AG04449 (cell line): Measurements from ENCODE around the gene DCTPP1.
A peak's percentile ranks its signal among the peaks of the same experiment; 100 is the strongest.

Experiments used
- CTCF ChIA-PET: fragments of 350-600 bp; formaldehyde crosslinking; extraction: SDS; loops from one replicate; lab custom pipeline; 2021; ENCODE audit warnings: antibody characterized with exemption; lab: Yijun Ruan, JAX
- POLR2A ChIA-PET: fragments of 400-600, 350-600 bp; formaldehyde crosslinking; extraction: SDS; loops from one replicate; lab custom pipeline; 2020; ENCODE audit warnings: antibody characterized with exemption, inconsistent platforms; lab: Yijun Ruan, JAX
- DNase-seq: peaks from one replicate; pipeline ENCODE4 v3.0.0-alpha.2; 2010; ENCODE audit warnings: low read depth, low spot score
- H3K4me3 ChIP-seq: 2 replicates; pipeline ENCODE4 v1.5.1; 2011; ENCODE audit warnings: low read depth, mild to moderate bottlenecking, control low read depth, low read length
- CTCF ChIP-seq: IDR thresholded peaks from one replicate; pipeline ENCODE4 v1.5.1; 2011; ENCODE audit warnings: mild to moderate bottlenecking, moderate library complexity, low read length, control low read depth, inconsistent platforms; ENCODE audit not compliant: insufficient read depth; ENCODE audit errors: missing control alignments

DCTPP1 gene

DNA sequence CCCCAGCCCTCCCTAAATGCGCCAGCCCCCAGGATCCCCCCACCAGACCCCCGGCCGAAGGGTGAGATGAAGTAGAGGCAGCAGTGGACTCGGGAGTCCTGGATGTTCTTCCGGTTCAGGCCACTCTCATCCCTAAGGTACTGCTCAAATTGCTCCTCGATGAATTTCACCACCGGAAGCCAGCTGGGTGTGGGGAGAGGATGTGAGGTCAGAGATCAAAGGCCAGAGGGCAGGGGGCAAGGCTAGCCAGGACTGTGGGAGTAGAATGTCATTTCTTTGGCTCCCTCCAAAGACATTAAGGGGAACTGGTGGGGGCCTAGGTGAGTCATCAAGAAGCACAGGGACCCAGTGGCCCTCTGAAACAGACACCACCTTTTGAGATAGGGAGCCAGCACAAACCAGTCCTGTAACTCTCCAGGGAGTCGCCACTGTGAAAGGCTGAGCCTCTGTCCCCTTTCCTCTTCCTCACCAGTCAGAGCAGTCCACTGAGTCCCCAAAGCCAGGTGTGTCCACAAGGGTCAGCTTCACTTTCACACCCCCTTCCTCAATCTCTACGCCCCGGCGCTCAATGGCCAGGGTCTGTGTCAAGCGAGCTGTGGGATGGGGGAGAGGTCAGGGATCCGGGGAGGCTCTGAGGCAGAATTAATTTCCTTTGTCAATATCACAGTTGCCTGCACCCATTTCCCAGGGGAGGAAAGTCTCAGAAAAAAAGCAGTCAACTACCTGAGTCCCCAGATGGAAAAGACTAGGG is 48.4 kb downstream of the DCTPP1 start:
- TF ChIP-seq CTCF = no peak
- ChIA-PET CTCF (interaction anchor here (2.1 kb wide), 1 partner anchor 14 kb away, joined by 6 read pairs; the partner anchor contains the start of gene ZNF48), POLR2A (interaction anchor here (1.9 kb wide), 1 partner anchor 11 kb away, joined by 8 read pairs; the partner anchor contains the start of gene TBC1D10B)
- no peak for DNase-seq
- H3K4me3 ChIP-seq = no peak overlapping the region

DNA sequence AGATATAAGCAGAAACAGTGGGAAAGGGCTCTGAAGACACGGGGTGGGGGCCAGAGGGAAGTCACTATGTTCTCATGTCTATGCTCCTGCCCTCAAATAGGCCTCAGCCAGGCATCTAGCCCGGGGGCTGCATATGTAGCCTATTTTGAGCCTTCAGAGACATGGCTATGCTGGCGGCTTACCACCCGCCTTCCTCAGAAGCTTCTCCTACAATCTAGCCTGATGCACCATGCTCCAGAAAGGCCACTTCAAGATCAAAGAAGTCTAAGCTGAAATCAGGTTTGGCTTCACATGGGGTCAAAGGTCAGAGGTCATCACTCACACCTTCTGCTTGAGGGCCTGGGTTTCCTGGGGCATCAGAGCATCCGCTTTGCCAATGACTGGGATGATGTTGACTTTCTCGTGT is 49.0 kb downstream of the DCTPP1 start:
- no peak for TF ChIP-seq CTCF
- DNase-seq = no peak
- no peak overlapping the region for H3K4me3 ChIP-seq
- CTCF ChIA-PET = interaction anchor here (1.0 to 2.1 kb wide), 2 partner anchors 15 to 29 kb away, joined by 3 to 6 read pairs; partner anchors contain the start of gene ZNF48
- POLR2A ChIA-PET = no interaction called here

GRCh38 chr16:30380072-30380802 is 49.6 kb downstream of the DCTPP1 start:
- ChIA-PET CTCF (interaction anchor here (1.0 to 2.1 kb wide), 3 partner anchors 9 to 29 kb away, joined by 3 to 6 read pairs (median 6); partner anchors contain the start of gene ZNF48), POLR2A (no interaction called here)
- DNase-seq = no peak
- no peak overlapping the region for H3K4me3 ChIP-seq
- TF ChIP-seq CTCF = no peak

DNA sequence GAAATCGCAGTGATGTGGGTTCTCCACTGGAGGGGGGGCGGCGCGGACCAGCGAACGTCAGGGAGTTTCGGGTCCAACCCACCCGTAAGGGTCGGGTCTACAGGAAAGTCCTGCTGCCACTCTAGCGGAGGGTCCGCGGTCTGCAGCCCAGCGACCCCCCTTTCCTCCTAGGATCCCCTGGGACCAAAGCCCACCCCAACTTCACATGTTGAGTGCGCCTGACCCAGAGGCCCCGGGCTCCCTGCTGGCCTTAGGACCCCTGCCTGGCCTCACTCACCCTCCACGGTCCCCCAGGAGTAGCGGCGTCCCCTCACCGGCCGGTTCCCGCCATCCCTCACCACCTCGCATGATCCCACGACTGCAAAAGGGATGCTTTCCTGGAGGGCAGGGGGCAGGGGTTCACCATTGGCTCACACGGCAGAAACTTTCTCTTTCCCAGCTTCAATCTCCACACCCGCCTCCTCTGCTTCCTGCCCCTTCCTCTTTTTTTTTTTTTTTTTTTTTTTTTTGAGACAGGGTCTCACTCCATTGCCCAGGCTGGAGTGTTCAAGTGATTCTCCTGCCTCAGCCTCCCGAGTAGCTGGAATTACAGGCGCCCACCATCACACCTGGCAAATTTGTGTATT is 50.6 kb downstream of the DCTPP1 start:
- POLR2A ChIA-PET = interaction anchor here (1.2 kb wide), 1 partner anchor 16 kb away, joined by 4 read pairs; the partner anchor contains the start of gene ZNF48
- peak overlapping the region; percentile 85 for H3K4me3 ChIP-seq
- no peak for TF ChIP-seq CTCF

DNA sequence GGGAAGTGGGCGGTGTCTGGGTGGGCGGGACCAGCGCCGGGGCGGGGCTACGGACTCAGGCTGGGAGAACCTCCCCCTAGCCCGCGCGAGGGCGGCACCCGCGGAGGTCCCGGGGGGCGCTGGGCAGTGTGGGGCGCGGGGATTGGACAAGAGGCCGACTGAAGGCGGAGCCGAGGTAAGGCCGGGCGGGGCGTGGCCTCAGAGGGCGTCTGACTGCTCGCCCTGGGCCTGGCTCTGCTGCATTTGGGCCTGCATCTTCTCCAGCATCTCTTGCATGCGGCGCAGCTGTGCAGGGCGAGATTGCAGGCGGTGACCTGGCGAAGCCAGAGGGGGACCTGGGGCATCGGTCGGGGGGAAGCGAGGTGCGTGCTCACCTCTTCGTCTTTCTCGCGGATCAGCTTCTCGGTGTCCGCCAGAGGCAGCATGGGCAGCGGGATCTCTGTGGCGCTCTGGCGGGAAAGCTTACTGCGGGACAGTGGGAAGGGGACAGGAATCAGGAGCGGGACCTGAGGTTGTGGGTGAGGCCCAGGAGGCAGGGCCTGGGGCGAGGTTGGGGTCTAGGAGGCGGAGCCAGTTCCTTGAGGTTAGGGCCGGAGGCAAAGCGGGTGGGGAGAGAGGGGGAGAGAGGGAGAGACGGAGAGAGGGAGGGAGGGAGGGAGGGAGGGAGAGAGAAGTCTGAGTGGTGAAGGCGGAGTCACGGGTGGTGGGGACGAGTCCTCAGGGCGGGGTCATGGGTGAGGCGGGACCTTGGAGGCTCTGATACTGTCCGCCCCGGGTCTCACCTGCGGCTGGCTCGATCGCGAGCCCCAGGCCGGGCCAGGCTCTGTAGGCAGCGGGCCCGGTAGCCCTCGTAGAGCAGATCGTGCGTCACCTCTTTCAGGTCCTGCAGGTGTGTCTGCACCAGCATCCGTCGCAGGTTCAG is 51.3 kb downstream of the DCTPP1 start:
- TF ChIP-seq CTCF = peak; percentile 27
- H3K4me3 ChIP-seq = peak overlapping the region; percentile 85
- CTCF ChIA-PET = interaction anchor here (2.4 to 3.3 kb wide), 2 partner anchors 16 to 31 kb away, joined by 9 to 12 read pairs; partner anchors contain the start of gene ZNF48
- peak; percentile 68 for DNase-seq
- POLR2A ChIA-PET = interaction anchor here (1.2 kb wide), 1 partner anchor 17 kb away, joined by 4 read pairs; the partner anchor contains the start of gene ZNF48

More for the DNA sequence above, 50.6 kb downstream of the DCTPP1 start:
- no peak for DNase-seq
- CTCF ChIA-PET = interaction anchor here (1.3 to 2.1 kb wide), 2 partner anchors 8 to 16 kb away, joined by 6 read pairs; partner anchors contain the start of gene ZNF48
